Measurements from ENCODE around the gene RBM19. TPM values are rescaled to one million over a fixed set of nuclear protein-coding genes. Genes with fewer than 3 reads are reported as not detected.

Gene RBM19
- total and polyA plus RNA-seq, 4 donors = 7.9 to 18.7 (median 9.0) TPM

- peaks cover 0 to 2% (median 0%) of the 10 kb centered on the region in 4 donors for H3K9me3 ChIP-seq (ENCODE audit: control insufficient read depth in 4 of 4, low read length in 3 of 4)
- no peak for DNase-seq (ENCODE audit: low spot score)
- no peak for TF ChIP-seq CTCF (IDR thresholded peaks at IDR 0.05; ENCODE audit: low read depth, low read length, missing input control)
- TF ChIP-seq EGR1 (IDR thresholded peaks at IDR 0.05; ENCODE audit: low read depth in 2 of 2) = no peak
- no peak for TF ChIP-seq RAD21 (IDR thresholded peaks at IDR 0.05)
- no peak for TF ChIP-seq GABPA (IDR thresholded peaks at IDR 0.05 in 1 of 2, conservative IDR thresholded peaks at IDR 0.05 in 1 of 2)
- no peak for TF ChIP-seq MAX (IDR thresholded peaks at IDR 0.05)
- H3K36me3 ChIP-seq (ENCODE audit: control insufficient read depth in 4 of 4, insufficient read depth in 3 of 4, low read depth in 1 of 4, low read length in 3 of 4) = peaks cover 2 to 57% (median 6%) of the 10 kb centered on the region in 4 donors
- WGBS = 83% methylated on average over 6 of the region's 6 CpGs
- no peaks in the 10 kb centered on the region for H3K4me1 ChIP-seq (ENCODE audit: control insufficient read depth in 4 of 4, insufficient read depth in 4 of 4, low read length in 3 of 4)
- no peak overlapping the region for H3K4me3 ChIP-seq (ENCODE audit: low read depth in 1 of 3, low read length in 3 of 3)
- H3K9ac ChIP-seq (ENCODE audit: low read depth in 1 of 2, low read length in 2 of 2) = no peak overlapping the region
- no peaks in the 10 kb centered on the region for H3K27me3 ChIP-seq (ENCODE audit: control insufficient read depth in 4 of 4, insufficient read depth in 4 of 4, low read length in 3 of 4)
- no peak overlapping the region for H3K27ac ChIP-seq (ENCODE audit: low read depth in 1 of 2, low read length in 2 of 2)
Measured at GRCh38 chr12:113910751-113911272, 55.3 kb downstream of the RBM19 start.

GRCh38 chr12:113909776-113910420, 56.2 kb downstream of the RBM19 start:
- H3K27ac ChIP-seq (ENCODE audit: low read depth in 1 of 2, low read length in 2 of 2) = no peak overlapping the region
- no peak overlapping the region for H3K9ac ChIP-seq (ENCODE audit: low read depth in 1 of 2, low read length in 2 of 2)
- no peak overlapping the region for H3K4me3 ChIP-seq (ENCODE audit: low read depth in 1 of 3, low read length in 3 of 3)
- WGBS = 95% methylated on average over 13 of the region's 13 CpGs
- TF ChIP-seq TAF1 (conservative IDR thresholded peaks at IDR 0.05) = no peak
- peaks cover 2 to 49% (median 6%) of the 10 kb centered on the region in 4 donors for H3K36me3 ChIP-seq (ENCODE audit: control insufficient read depth in 4 of 4, insufficient read depth in 3 of 4, low read depth in 1 of 4, low read length in 3 of 4)
- DNase-seq (ENCODE audit: low spot score) = no peak
- H3K4me1 ChIP-seq (ENCODE audit: control insufficient read depth in 4 of 4, insufficient read depth in 4 of 4, low read length in 3 of 4) = no peaks in the 10 kb centered on the region
- no peaks in the 10 kb centered on the region for H3K27me3 ChIP-seq (ENCODE audit: control insufficient read depth in 4 of 4, insufficient read depth in 4 of 4, low read length in 3 of 4)
- peaks cover 0 to 3% (median 0%) of the 10 kb centered on the region in 4 donors for H3K9me3 ChIP-seq (ENCODE audit: control insufficient read depth in 4 of 4, low read length in 3 of 4)

- peaks cover 0 to 3% (median 0%) of the 10 kb centered on the region in 4 donors for H3K9me3 ChIP-seq (ENCODE audit: control insufficient read depth in 4 of 4, low read length in 3 of 4)
- no peak overlapping the region for H3K27ac ChIP-seq (ENCODE audit: low read depth in 1 of 2, low read length in 2 of 2)
- 84% methylated on average over 6 of the region's 6 CpGs for WGBS
- H3K36me3 ChIP-seq (ENCODE audit: control insufficient read depth in 4 of 4, insufficient read depth in 3 of 4, low read depth in 1 of 4, low read length in 3 of 4) = peaks cover 1 to 43% (median 5%) of the 10 kb centered on the region in 4 donors
- H3K4me3 ChIP-seq (ENCODE audit: low read depth in 1 of 3, low read length in 3 of 3) = no peak overlapping the region
- no peaks in the 10 kb centered on the region for H3K4me1 ChIP-seq (ENCODE audit: control insufficient read depth in 4 of 4, insufficient read depth in 4 of 4, low read length in 3 of 4)
- no peak for TF ChIP-seq JUND (IDR thresholded peaks at IDR 0.05)
- no peak for TF ChIP-seq SP1 (IDR thresholded peaks at IDR 0.05)
- no peak for TF ChIP-seq YY1 (IDR thresholded peaks at IDR 0.05)
- no peak overlapping the region for H3K9ac ChIP-seq (ENCODE audit: low read depth in 1 of 2, low read length in 2 of 2)
- no peak for DNase-seq (ENCODE audit: low spot score)
- H3K27me3 ChIP-seq (ENCODE audit: control insufficient read depth in 4 of 4, insufficient read depth in 4 of 4, low read length in 3 of 4) = no peaks in the 10 kb centered on the region
Measured at GRCh38 chr12:113908584-113909100, 57.5 kb downstream of the RBM19 start.
